ENCODE results near the gene NDUFS7. TPM values are rescaled to one million over a fixed set of nuclear protein-coding genes. Genes with fewer than 3 reads are reported as not detected.

Gene NDUFS7
- total RNA-seq, 1 experiment from 2014 or later: 83.9 TPM

DNA sequence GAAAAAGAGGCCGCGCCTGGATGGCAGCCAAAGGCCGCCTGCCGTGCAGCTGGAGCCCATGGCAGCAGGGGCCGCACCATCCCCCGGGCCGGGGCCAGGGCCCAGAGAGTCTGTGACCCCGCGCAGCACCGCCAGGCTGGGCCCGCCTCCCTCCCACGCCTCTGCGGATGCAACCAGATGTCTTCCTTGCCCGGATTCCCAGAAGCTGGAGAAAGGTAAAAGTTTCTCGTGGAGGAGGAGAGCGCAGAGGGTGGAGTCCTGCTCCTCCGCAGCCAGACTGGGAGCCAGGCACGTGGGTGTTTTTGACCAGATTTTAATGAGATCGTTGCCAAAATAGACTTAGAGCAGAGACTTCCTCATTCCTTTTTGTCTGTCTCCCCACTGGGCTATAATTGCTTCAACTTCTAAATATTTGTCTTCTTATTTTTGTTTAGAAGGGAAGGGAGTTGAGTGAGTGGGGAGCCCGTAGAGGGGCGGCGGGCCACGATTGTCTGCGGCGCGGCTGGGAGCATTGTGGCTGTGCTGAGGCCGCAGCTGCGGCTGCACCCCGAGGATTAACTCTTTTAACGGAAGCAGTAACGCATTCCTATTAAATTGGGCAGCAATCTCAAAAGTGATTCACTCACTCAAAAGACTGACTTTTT, 22.8 kb upstream of the NDUFS7 start:
- H3K9ac ChIP-seq (ENCODE audit: extremely low read depth, insufficient read length, low read length): no peak overlapping the region
- peak overlapping the region in 1 of 3 experiments; percentile 77; a peak in 2 of 7 replicates for H3K27ac Mint-ChIP-seq
- no peaks in the 10 kb centered on the region for H3K4me1 ChIP-seq (ENCODE audit: insufficient read depth, low read length)

More for the DNA sequence above, 22.8 kb upstream of the NDUFS7 start:
- Histone ChIP-seq H2AFZ (ENCODE audit: low read length) (no peak overlapping the region), H2AK5ac (ENCODE audit: insufficient read length, low read length) (no peak overlapping the region), H4K8ac (replicated peaks; ENCODE audit: insufficient read length, low read depth, low read length) (no peak overlapping the region), H4K5ac (ENCODE audit: insufficient read length, low read depth, low read length) (no peak overlapping the region), H4K20me1 (ENCODE audit: control insufficient read depth, insufficient read depth, insufficient read length) (peaks cover 2% of the 10 kb centered on the region), H3K79me2 (ENCODE audit: insufficient read depth, low read length) (no peaks in the 10 kb centered on the region), H2BK120ac (ENCODE audit: low read depth, low read length, poor library complexity, severe bottlenecking) (no peak overlapping the region), H2BK12ac (ENCODE audit: insufficient read length, low read depth, low read length) (no peak overlapping the region), H3K79me1 (ENCODE audit: insufficient read depth, low read depth, low read length, poor library complexity, severe bottlenecking) (no peaks in the 10 kb centered on the region), H2BK20ac (ENCODE audit: low read depth, low read length, poor library complexity, severe bottlenecking) (no peak overlapping the region), H3T11ph (ENCODE audit: low read length) (no peak overlapping the region), H3K27ac (ENCODE audit: insufficient read length, low read depth, low read length) (no peak overlapping the region), H3K4ac (ENCODE audit: low read depth, low read length) (no peak overlapping the region), H3K14ac (ENCODE audit: insufficient read depth, low read length) (no peak overlapping the region), H3K56ac (ENCODE audit: insufficient read length, low read depth, low read length) (no peak overlapping the region), H2BK5ac (ENCODE audit: insufficient read length, low read length) (no peak overlapping the region), H3K9me3 (ENCODE audit: control insufficient read depth, low read depth, low read length) (no peaks in the 10 kb centered on the region), H3K4me2 (ENCODE audit: insufficient read depth, insufficient read length, low read length) (no peak overlapping the region), H3K23me2 (ENCODE audit: insufficient read length, low read depth, low read length, poor library complexity, severe bottlenecking) (peaks cover 7% of the 10 kb centered on the region), H3K18ac (ENCODE audit: insufficient read length, low read depth, low read length) (no peak overlapping the region), H2BK15ac (ENCODE audit: low read depth, low read length) (no peak overlapping the region), H3K27me3 (ENCODE audit: insufficient read depth, low read length) (no peaks in the 10 kb centered on the region), H3K23ac (ENCODE audit: insufficient read length, low read depth, low read length) (no peak overlapping the region), H4K91ac (ENCODE audit: insufficient read length, low read depth, low read length) (no peak overlapping the region)
- no peaks in the 10 kb centered on the region for H3K27me3 Mint-ChIP-seq (ENCODE audit: low read depth)
- H3K4me3 Mint-ChIP-seq: no peak overlapping the region
- peaks cover 44 to 56% of the 10 kb centered on the region in 2 experiments for H3K4me1 Mint-ChIP-seq
- no peak for DNase-seq
- H3K36me3 Mint-ChIP-seq (ENCODE audit: insufficient read depth in 1 of 3, low read depth in 3 of 3): peaks cover 28 to 94% (median 87%) of the 10 kb centered on the region in 3 experiments
- no CpG with 5 or more reads among the region's 31 CpGs for WGBS (ENCODE audit: extremely low coverage, insufficient read length, low lambda C conversion rate)
- TF ChIP-seq, protein P1, sequence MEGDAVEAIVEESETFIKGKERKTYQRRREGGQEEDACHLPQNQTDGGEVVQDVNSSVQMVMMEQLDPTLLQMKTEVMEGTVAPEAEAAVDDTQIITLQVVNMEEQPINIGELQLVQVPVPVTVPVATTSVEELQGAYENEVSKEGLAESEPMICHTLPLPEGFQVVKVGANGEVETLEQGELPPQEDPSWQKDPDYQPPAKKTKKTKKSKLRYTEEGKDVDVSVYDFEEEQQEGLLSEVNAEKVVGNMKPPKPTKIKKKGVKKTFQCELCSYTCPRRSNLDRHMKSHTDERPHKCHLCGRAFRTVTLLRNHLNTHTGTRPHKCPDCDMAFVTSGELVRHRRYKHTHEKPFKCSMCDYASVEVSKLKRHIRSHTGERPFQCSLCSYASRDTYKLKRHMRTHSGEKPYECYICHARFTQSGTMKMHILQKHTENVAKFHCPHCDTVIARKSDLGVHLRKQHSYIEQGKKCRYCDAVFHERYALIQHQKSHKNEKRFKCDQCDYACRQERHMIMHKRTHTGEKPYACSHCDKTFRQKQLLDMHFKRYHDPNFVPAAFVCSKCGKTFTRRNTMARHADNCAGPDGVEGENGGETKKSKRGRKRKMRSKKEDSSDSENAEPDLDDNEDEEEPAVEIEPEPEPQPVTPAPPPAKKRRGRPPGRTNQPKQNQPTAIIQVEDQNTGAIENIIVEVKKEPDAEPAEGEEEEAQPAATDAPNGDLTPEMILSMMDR (conservative IDR thresholded peaks at IDR 0.05): no peak
- H3K9me3 Mint-ChIP-seq: no peaks in the 10 kb centered on the region
